ENCODE data around the gene SRGAP3. TPM values are rescaled to one million over a fixed set of nuclear protein-coding genes. Genes with fewer than 3 reads are reported as not detected.

SRGAP3 gene
- total and polyA plus RNA-seq, 3 experiments from 2014 or later: 0.84 to 2.1 (median 1.1) TPM

GRCh38 chr3:9036404-9037131, 212.9 kb downstream of the SRGAP3 start:
- ChIA-PET CTCF (no interaction called here), POLR2A (no interaction called here)
- Histone ChIP-seq H3K27ac (ENCODE audit: low read depth, low read length) (no peak overlapping the region), H3K9me3 (ENCODE audit: low read length) (no peaks in the 10 kb centered on the region), H3K36me3 (ENCODE audit: insufficient read depth, low read length) (no peaks in the 10 kb centered on the region), H3K4me1 (ENCODE audit: insufficient read depth, low read length) (no peaks in the 10 kb centered on the region), H3K4me3 (ENCODE audit: low read length) (no peak overlapping the region), H3K27me3 (ENCODE audit: insufficient read depth, low read length, poor library complexity, severe bottlenecking) (no peaks in the 10 kb centered on the region)
- DNase-seq: no peak
- Mint-ChIP-seq H3K36me3 (no peaks in the 10 kb centered on the region), H3K27me3 (no peaks in the 10 kb centered on the region), H3K4me1 (no peaks in the 10 kb centered on the region), H3K9me3 (peaks cover 0 to 1% (median 0%) of the 10 kb centered on the region in 5 donors), H3K27ac (no peak overlapping the region), H3K4me3 (no peak overlapping the region)

- no peaks in the 10 kb centered on the region for H3K27me3 Mint-ChIP-seq
Measured at GRCh38 chr3:9035961-9036360, 213.5 kb downstream of the SRGAP3 start.

GRCh38 chr3:9035473-9035872, 214.0 kb downstream of the SRGAP3 start:
- no peaks in the 10 kb centered on the region for H3K36me3 ChIP-seq (ENCODE audit: insufficient read depth, low read length)
- ChIA-PET POLR2A (no interaction called here), CTCF (no interaction called here)
- H3K4me1 ChIP-seq (ENCODE audit: insufficient read depth, low read length): no peaks in the 10 kb centered on the region
- H3K27ac ChIP-seq (ENCODE audit: low read depth, low read length): no peak overlapping the region
- Mint-ChIP-seq H3K27me3 (no peaks in the 10 kb centered on the region), H3K4me3 (no peak overlapping the region), H3K9me3 (peaks cover 0 to 1% (median 0%) of the 10 kb centered on the region in 5 donors), H3K4me1 (no peaks in the 10 kb centered on the region), H3K27ac (no peak overlapping the region), H3K36me3 (no peaks in the 10 kb centered on the region)
- no peak overlapping the region for H3K4me3 ChIP-seq (ENCODE audit: low read length)
- H3K27me3 ChIP-seq (ENCODE audit: insufficient read depth, low read length, poor library complexity, severe bottlenecking): no peaks in the 10 kb centered on the region
- no peak for DNase-seq
- H3K9me3 ChIP-seq (ENCODE audit: low read length): no peaks in the 10 kb centered on the region

More at GRCh38 chr3:9035961-9036360, 213.5 kb downstream of the SRGAP3 start:
- no peak for DNase-seq
- H3K9me3 ChIP-seq (ENCODE audit: low read length): no peaks in the 10 kb centered on the region
- no peak overlapping the region for H3K27ac ChIP-seq (ENCODE audit: low read depth, low read length)
- H3K36me3 Mint-ChIP-seq: no peaks in the 10 kb centered on the region
- no peaks in the 10 kb centered on the region for H3K4me1 Mint-ChIP-seq
- H3K4me1 ChIP-seq (ENCODE audit: insufficient read depth, low read length): no peaks in the 10 kb centered on the region
- H3K36me3 ChIP-seq (ENCODE audit: insufficient read depth, low read length): no peaks in the 10 kb centered on the region
- CTCF ChIA-PET: no interaction called here
- H3K27ac Mint-ChIP-seq: no peak overlapping the region
- H3K4me3 ChIP-seq (ENCODE audit: low read length): no peak overlapping the region
- POLR2A ChIA-PET: no interaction called here
- H3K9me3 Mint-ChIP-seq: peaks cover 0 to 1% (median 0%) of the 10 kb centered on the region in 5 donors
- H3K4me3 Mint-ChIP-seq: no peak overlapping the region
- no peaks in the 10 kb centered on the region for H3K27me3 ChIP-seq (ENCODE audit: insufficient read depth, low read length, poor library complexity, severe bottlenecking)

- Histone ChIP-seq H3K4me3 (ENCODE audit: low read length) (no peak overlapping the region), H3K9me3 (ENCODE audit: low read length) (no peaks in the 10 kb centered on the region), H3K36me3 (ENCODE audit: insufficient read depth, low read length) (no peaks in the 10 kb centered on the region), H3K4me1 (ENCODE audit: insufficient read depth, low read length) (no peaks in the 10 kb centered on the region), H3K27ac (ENCODE audit: low read depth, low read length) (no peak overlapping the region), H3K27me3 (ENCODE audit: insufficient read depth, low read length, poor library complexity, severe bottlenecking) (no peaks in the 10 kb centered on the region)
- no peak for DNase-seq
- Mint-ChIP-seq H3K9me3 (peaks cover 0 to 1% (median 0%) of the 10 kb centered on the region in 5 donors), H3K4me3 (no peak overlapping the region), H3K36me3 (no peaks in the 10 kb centered on the region), H3K27me3 (no peaks in the 10 kb centered on the region), H3K4me1 (no peaks in the 10 kb centered on the region), H3K27ac (peak overlapping the region in 1 of 8 donors; percentile 24)
- CTCF ChIA-PET: no interaction called here
- POLR2A ChIA-PET: no interaction called here
Measured at GRCh38 chr3:9033867-9034266, 215.6 kb downstream of the SRGAP3 start.

- Histone ChIP-seq H3K9me3 (ENCODE audit: low read length) (no peaks in the 10 kb centered on the region), H3K4me3 (ENCODE audit: low read length) (no peak overlapping the region), H3K27me3 (ENCODE audit: insufficient read depth, low read length, poor library complexity, severe bottlenecking) (no peaks in the 10 kb centered on the region), H3K4me1 (ENCODE audit: insufficient read depth, low read length) (no peaks in the 10 kb centered on the region), H3K36me3 (ENCODE audit: insufficient read depth, low read length) (no peaks in the 10 kb centered on the region), H3K27ac (ENCODE audit: low read depth, low read length) (no peak overlapping the region)
- ChIA-PET POLR2A (no interaction called here), CTCF (no interaction called here)
- Mint-ChIP-seq H3K9me3 (peaks cover 0 to 1% (median 0%) of the 10 kb centered on the region in 5 donors), H3K27ac (no peak overlapping the region), H3K27me3 (no peaks in the 10 kb centered on the region), H3K4me3 (no peak overlapping the region), H3K4me1 (no peaks in the 10 kb centered on the region), H3K36me3 (no peaks in the 10 kb centered on the region)
- DNase-seq: no peak
Measured at GRCh38 chr3:9032231-9032777, 217.1 kb downstream of the SRGAP3 start.

- no peak overlapping the region for H3K27ac Mint-ChIP-seq
- Histone ChIP-seq H3K27ac (ENCODE audit: low read depth, low read length) (no peak overlapping the region), H3K4me3 (ENCODE audit: low read length) (no peak overlapping the region), H3K36me3 (ENCODE audit: insufficient read depth, low read length) (no peaks in the 10 kb centered on the region), H3K4me1 (ENCODE audit: insufficient read depth, low read length) (no peaks in the 10 kb centered on the region), H3K9me3 (ENCODE audit: low read length) (no peaks in the 10 kb centered on the region), H3K27me3 (ENCODE audit: insufficient read depth, low read length, poor library complexity, severe bottlenecking) (no peaks in the 10 kb centered on the region)
- H3K9me3 Mint-ChIP-seq: no peaks in the 10 kb centered on the region
- ChIA-PET CTCF (no interaction called here), POLR2A (no interaction called here)
- no peaks in the 10 kb centered on the region for H3K36me3 Mint-ChIP-seq
- H3K27me3 Mint-ChIP-seq: peaks cover 0 to 2% of the 10 kb centered on the region in 2 donors
- no peak for DNase-seq
- no peak overlapping the region for H3K4me3 Mint-ChIP-seq
- H3K4me1 Mint-ChIP-seq: no peaks in the 10 kb centered on the region
Measured at GRCh38 chr3:9030034-9030433, 219.4 kb downstream of the SRGAP3 start.

GRCh38 chr3:9028134-9028533, 221.3 kb downstream of the SRGAP3 start:
- ChIA-PET POLR2A (no interaction called here), CTCF (no interaction called here)
- Histone ChIP-seq H3K9me3 (ENCODE audit: low read length) (no peaks in the 10 kb centered on the region), H3K36me3 (ENCODE audit: insufficient read depth, low read length) (no peaks in the 10 kb centered on the region), H3K27me3 (ENCODE audit: insufficient read depth, low read length, poor library complexity, severe bottlenecking) (no peaks in the 10 kb centered on the region), H3K27ac (ENCODE audit: low read depth, low read length) (no peak overlapping the region), H3K4me3 (ENCODE audit: low read length) (no peak overlapping the region), H3K4me1 (ENCODE audit: insufficient read depth, low read length) (no peaks in the 10 kb centered on the region)
- H3K4me3 Mint-ChIP-seq: no peak overlapping the region
- peaks cover 0 to 4% of the 10 kb centered on the region in 2 donors for H3K27me3 Mint-ChIP-seq
- H3K9me3 Mint-ChIP-seq: no peaks in the 10 kb centered on the region
- H3K36me3 Mint-ChIP-seq: no peaks in the 10 kb centered on the region
- no peak overlapping the region for H3K27ac Mint-ChIP-seq
- no peak for DNase-seq
- no peaks in the 10 kb centered on the region for H3K4me1 Mint-ChIP-seq

GRCh38 chr3:9026320-9027045, 223.0 kb downstream of the SRGAP3 start:
- Mint-ChIP-seq H3K27ac (no peak overlapping the region), H3K27me3 (peaks cover under 1 to 4% of the 10 kb centered on the region in 2 donors), H3K4me1 (no peaks in the 10 kb centered on the region), H3K36me3 (no peaks in the 10 kb centered on the region), H3K4me3 (no peak overlapping the region), H3K9me3 (no peaks in the 10 kb centered on the region)
- no peak overlapping the region for H3K27ac ChIP-seq (ENCODE audit: low read depth, low read length)
- ChIA-PET CTCF (no interaction called here), POLR2A (no interaction called here)
- no peaks in the 10 kb centered on the region for H3K36me3 ChIP-seq (ENCODE audit: insufficient read depth, low read length)
- no peak for DNase-seq
- H3K4me1 ChIP-seq (ENCODE audit: insufficient read depth, low read length): no peaks in the 10 kb centered on the region
- no peak overlapping the region for H3K4me3 ChIP-seq (ENCODE audit: low read length)
- no peaks in the 10 kb centered on the region for H3K27me3 ChIP-seq (ENCODE audit: insufficient read depth, low read length, poor library complexity, severe bottlenecking)
- H3K9me3 ChIP-seq (ENCODE audit: low read length): no peaks in the 10 kb centered on the region

All from CD8-positive, alpha-beta memory T cell (primary cell).